GM21381 (cell line): ENCODE results near the gene PRB3.

Experiments used
- ATAC-seq: cut with Tn5 transposase; IDR thresholded peaks from one replicate; pipeline ENCODE4 v1.9.1; 2021; ENCODE audit warnings: mild to moderate bottlenecking, moderate library complexity; ENCODE audit not compliant: unreplicated experiment

The PRB3 gene

DNA sequence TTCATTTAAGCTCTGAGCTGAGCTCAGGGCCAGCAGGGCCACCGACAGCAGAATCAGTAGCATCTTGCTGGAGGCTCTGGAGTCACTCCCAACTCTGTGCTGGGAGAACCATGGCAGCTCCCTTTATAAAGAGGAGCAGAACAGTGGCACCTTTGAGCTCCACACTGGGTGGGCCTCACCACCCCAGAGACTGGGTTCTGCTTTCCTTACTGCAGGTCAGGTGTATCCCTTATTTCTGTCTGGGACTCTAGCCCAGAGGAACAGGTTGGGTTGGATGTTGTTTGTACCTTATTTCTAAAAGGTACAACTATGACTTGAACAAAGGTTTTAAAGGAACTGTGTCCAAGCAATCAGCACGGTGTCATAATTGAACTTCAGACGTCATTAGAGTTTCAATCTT lies at the start of gene PRB3:
TSS of gene PRB3 (minus strand) at position 101 of the 400 bp plus-strand sequence. CDS start at position 63, 38 bp downstream.
- ATAC-seq = no peak

DNA sequence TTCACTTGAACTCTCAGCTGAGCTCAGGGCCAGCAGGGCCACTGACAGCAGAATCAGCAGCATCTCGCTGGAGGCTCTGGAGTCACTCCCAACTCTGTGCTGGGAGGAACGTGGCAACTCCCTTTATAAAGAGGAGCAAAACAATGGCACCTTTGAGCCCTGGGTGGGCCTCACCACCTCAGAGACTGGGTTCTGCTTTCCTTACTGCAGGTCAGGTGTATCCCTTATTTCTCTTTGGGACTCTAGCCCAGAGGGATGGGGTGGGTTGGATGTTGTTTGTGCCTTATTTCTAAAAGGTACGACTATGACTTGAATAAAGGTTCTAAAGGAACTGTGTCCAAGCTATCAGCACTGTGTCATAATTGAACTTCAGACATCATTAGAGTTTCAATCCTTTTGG lies 40.8 kb upstream of the PRB3 start, which contains the start of gene PRB4:
TSS of gene PRB4 (minus strand) at position 101 of the 400 bp plus-strand sequence. CDS start at position 63, 38 bp downstream.
- no peak for ATAC-seq

DNA sequence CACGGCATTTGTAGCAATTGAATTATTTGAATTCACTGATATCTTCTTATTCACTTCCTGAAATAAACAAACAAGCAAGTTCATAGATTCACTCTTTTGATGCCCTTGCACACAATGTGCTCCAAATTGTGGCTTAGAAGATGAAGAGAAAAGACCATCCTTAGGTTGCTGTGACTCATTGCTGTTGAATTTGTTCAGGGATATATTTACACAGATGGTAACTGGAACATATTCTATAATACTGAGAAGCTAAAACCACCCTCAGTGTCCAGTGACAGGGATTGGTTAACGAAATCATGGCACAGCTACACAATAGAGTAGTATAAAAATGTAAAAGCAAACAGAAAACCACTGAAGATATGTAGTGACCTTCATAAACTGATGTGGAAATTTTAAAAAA lies 37.6 kb upstream of the PRB3 start:
- ATAC-seq = no peak

DNA sequence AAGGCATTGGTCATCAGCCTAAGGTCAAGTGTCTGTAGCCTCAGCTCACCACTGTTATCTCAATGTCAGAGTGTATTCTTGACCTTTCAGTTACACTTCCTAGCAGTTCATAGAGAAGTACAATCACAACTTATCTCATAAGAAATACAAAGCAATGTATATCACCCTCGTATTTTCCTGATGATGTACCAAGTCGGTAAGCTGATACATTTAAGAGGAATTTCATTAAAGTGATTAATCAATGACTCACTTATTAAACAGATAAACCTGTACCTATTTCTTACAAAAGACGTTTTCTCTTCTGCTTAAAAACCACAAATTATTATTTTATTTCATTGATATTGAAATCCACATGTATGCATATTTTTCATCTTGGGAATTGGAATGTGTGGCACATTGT lies 3.9 kb upstream of the PRB3 start:
- no peak for ATAC-seq

DNA sequence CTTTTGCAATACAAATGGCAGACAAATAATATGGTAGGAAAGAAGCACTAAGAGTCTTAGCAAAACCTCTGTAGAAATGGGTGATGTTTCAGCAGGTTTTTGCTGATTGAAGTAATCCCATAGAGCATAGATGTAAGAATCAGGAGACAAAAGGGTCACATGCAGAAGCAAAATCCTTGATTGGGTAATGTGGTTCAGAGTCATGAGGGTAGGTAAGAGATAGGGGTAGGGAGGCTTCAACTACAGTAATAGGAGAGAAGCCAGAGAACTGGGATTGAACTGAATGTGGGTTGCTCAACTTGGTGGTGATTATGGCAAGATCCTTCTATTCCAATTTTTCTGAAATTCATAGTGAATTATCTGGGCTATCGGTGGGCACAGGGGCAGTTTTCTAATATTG lies 5.0 kb downstream of the PRB3 start:
- no peak for ATAC-seq

DNA sequence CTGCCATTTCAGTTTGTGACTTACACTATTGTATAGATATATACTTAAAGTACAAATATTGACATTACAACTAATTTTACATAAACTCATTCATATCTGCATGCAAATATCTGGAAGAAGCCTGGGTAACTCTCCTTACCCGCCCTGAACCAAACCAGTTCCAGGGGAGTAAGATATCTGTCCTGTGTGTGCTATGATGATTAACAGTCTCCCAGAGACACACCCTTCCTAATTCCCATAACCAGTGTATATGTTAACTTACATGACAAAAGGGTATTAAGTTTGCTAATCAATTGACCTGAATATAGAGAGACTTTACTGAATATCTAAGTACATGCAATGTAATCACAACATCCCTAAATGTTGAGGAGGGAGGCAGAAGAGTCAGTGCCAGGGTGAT lies 23.0 kb downstream of the PRB3 start:
- no peak for ATAC-seq

DNA sequence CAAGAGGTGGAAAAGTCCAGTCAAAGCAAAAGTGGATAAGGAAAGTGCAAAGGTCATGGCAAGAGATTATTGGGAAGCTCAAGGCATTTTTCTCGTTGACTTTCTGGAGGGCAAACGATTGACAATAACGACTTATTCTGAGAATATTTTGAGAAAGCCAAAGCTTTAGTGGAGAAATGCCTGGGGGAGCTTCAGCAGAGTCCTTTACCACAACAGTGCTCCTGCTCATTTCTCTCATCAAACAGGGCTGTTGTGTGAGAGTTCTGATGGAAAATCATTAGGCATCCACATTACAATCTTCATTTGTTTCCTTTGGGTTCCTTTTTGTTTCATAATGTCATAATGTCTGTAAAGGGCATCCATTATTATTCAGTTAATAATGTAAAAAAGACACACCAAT lies 26.9 kb downstream of the PRB3 start:
- ATAC-seq = no peak

DNA sequence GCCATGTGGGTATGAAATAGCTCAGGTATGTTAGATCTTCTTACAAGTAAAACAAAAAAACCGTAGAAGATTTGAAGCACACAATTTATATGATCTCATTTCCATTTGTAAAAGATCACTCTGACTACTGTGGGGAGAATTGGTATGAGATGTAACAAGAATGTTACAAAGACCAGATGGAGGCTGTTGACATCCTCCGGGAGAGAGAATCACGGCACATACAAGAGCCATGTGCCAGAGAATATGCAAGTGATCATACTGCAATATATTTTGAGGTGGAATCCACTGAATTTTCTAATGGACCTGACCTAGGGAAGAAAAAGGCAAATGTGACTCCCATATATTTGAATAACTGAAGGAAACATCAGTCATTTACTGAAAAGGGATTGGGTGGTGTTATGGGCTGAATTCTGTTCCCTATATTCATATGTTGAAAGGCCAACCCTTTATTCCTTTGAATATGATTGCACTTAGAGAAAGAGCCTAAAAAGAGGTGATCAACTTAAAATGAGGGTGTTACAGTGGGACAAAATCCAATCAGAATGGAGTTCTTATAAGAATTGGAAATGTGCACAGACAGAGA lies 29.1 kb downstream of the PRB3 start:
- no peak for ATAC-seq

DNA sequence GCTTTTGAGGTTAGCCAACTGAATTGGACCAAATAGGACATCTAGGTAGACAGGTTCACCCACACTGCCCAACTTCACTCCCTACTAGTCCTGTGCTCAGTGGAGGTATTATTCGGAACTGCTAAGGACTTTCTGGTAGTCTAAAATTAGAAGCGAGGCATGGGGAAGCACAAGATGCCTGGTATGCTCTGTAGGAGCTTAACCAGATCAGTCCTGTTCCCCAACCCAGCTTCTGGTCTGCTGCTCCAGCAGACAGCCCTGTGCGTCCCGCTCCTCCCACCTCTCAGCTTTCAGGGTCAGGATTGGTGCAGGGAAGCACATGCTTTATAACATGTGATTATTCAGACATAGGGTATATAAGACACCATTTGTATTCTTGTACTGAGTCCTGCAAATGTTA lies 31.2 kb downstream of the PRB3 start:
- ATAC-seq = no peak

DNA sequence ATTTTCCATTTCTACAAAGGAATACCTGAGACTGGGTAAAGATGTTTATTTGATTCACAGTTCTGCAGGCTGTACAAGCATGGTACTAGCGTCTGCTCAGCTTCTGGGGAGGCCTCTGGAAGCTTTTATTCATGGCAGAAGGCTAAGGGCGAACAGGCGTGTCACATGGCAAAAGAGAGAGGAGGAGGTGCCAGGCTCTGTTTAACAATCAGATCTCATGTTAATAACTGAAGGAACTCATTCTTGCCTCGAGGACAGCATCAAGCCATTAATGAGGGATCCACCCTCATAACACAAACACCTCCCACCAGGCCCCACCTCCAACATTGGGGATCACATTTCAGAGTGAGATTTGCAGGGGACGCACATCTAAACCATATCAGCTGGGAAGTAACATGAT lies 36.0 kb downstream of the PRB3 start:
- no peak for ATAC-seq

DNA sequence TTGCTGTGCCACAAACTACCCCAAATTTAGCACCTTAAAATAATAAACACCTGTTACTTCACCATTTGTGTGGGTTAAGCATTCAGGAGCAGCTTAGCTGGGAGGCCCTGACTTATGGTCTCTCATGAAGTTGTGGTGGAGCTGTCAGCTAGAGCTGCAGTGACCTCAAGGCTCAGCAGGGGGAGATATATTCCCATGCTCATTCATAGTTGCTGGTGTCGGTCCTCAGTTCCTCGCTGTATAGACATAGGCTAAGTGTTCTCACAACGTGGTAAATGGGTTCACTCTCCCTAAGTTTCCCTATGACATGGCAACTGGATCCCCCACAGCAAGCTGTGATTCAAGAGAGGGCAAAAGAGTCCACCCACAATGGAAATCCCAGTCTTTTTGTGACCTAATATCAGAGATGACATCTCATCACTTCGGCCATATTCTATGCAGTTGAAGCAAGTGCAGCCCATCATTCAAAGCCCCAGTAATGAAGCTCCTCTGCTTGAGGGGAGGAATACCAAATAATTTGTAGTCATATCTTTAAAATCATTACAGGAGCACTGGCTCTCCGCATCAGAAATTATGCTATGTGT lies 41.1 kb downstream of the PRB3 start:
- ATAC-seq = no peak

DNA sequence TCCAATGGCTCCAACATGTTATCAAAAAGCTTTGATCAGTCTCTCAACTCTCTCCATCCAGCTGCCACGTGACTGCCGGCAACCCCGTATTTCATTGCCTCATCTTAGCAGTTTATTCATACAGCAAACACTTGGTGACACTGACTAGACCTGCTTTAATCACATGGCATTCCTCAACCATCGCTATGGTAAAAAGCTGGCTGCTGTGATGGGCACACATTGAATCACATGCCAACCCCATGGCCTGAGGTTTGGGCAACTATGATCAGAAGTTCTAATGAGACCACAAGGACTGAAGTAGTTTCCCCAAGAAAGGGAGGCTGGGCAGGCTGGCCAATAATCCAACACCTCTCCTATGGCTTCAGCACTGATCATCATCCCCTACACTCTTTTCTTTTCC lies 42.1 kb downstream of the PRB3 start:
- no peak for ATAC-seq
